Measurements from ENCODE around the gene PPL. TPM values are rescaled to one million over a fixed set of nuclear protein-coding genes. Genes with fewer than 3 reads are reported as not detected.

PPL gene
- total and polyA plus RNA-seq, 2 experiments from 2014 or later: 32.8 to 44.5 TPM

- H3K9me2 ChIP-seq (replicated peaks; ENCODE audit: insufficient read depth): no peaks in the 10 kb centered on the region
- no peak for DNase-seq (ENCODE audit: low spot score)
- H3K36me3 ChIP-seq (replicated peaks; ENCODE audit: insufficient read depth, low read depth): no peaks in the 10 kb centered on the region
- H3K9me3 ChIP-seq (ENCODE audit: low read depth): no peaks in the 10 kb centered on the region
- no peak overlapping the region for H3K27ac ChIP-seq
- H2AFZ ChIP-seq: no peak overlapping the region
- TF ChIP-seq CTCF (IDR thresholded peaks at IDR 0.05; ENCODE audit: poor library complexity) (no peak), EZH2 (IDR thresholded peaks at IDR 0.05; ENCODE audit: borderline replicate concordance) (no peak), EZH2phosphoT487 (IDR thresholded peaks at IDR 0.05; ENCODE audit: low read depth, severe bottlenecking, unreplicated experiment) (no peak)
- H3K4me3 ChIP-seq: no peak overlapping the region
- H3K4me1 ChIP-seq (ENCODE audit: insufficient read depth): no peaks in the 10 kb centered on the region
- no peaks in the 10 kb centered on the region for H3K27me3 ChIP-seq
- H4K20me1 ChIP-seq (ENCODE audit: insufficient read depth, poor library complexity, severe bottlenecking): no peaks in the 10 kb centered on the region
- H3K4me2 ChIP-seq: no peak overlapping the region
- WGBS (ENCODE audit: low lambda C conversion rate, missing lambda C conversion rate): 95% methylated on average over 5 of the region's 5 CpGs
- H3K79me2 ChIP-seq: peaks cover 51% of the 10 kb centered on the region
Measured at GRCh38 chr16:4839942-4840341, 97.0 kb downstream of the PPL start.

GRCh38 chr16:4837733-4838501, 99.0 kb downstream of the PPL start:
- no peak overlapping the region for H2AFZ ChIP-seq
- 90% methylated on average over 13 of the region's 13 CpGs for WGBS (ENCODE audit: low lambda C conversion rate, missing lambda C conversion rate)
- H3K79me2 ChIP-seq: peaks cover 35% of the 10 kb centered on the region
- H3K9me2 ChIP-seq (replicated peaks; ENCODE audit: insufficient read depth): no peaks in the 10 kb centered on the region
- H3K27ac ChIP-seq: no peak overlapping the region
- H3K4me2 ChIP-seq: no peak overlapping the region
- DNase-seq (ENCODE audit: low spot score): no peak
- no peaks in the 10 kb centered on the region for H3K4me1 ChIP-seq (ENCODE audit: insufficient read depth)
- no peak overlapping the region for H3K4me3 ChIP-seq
- H4K20me1 ChIP-seq (ENCODE audit: insufficient read depth, poor library complexity, severe bottlenecking): peaks cover 3% of the 10 kb centered on the region
- H3K9me3 ChIP-seq (ENCODE audit: low read depth): no peaks in the 10 kb centered on the region
- no peaks in the 10 kb centered on the region for H3K27me3 ChIP-seq
- TF ChIP-seq EZH2 (IDR thresholded peaks at IDR 0.05; ENCODE audit: borderline replicate concordance): no peak
- no peak for TF ChIP-seq EZH2phosphoT487 (IDR thresholded peaks at IDR 0.05; ENCODE audit: low read depth, severe bottlenecking, unreplicated experiment)
- no peak for TF ChIP-seq CTCF (IDR thresholded peaks at IDR 0.05; ENCODE audit: poor library complexity)
- H3K36me3 ChIP-seq (replicated peaks; ENCODE audit: insufficient read depth, low read depth): no peaks in the 10 kb centered on the region

GRCh38 chr16:4836727-4837126, 100.2 kb downstream of the PPL start:
- no peak overlapping the region for H3K4me3 ChIP-seq
- no peaks in the 10 kb centered on the region for H3K9me3 ChIP-seq (ENCODE audit: low read depth)
- H3K4me1 ChIP-seq (ENCODE audit: insufficient read depth): no peaks in the 10 kb centered on the region
- peaks cover 7% of the 10 kb centered on the region for H4K20me1 ChIP-seq (ENCODE audit: insufficient read depth, poor library complexity, severe bottlenecking)
- no peak overlapping the region for H3K4me2 ChIP-seq
- no peak for TF ChIP-seq CTCF (IDR thresholded peaks at IDR 0.05; ENCODE audit: poor library complexity)
- TF ChIP-seq EZH2phosphoT487 (IDR thresholded peaks at IDR 0.05; ENCODE audit: low read depth, severe bottlenecking, unreplicated experiment): no peak
- TF ChIP-seq EZH2 (IDR thresholded peaks at IDR 0.05; ENCODE audit: borderline replicate concordance): no peak
- peaks cover 26% of the 10 kb centered on the region for H3K79me2 ChIP-seq
- 90% methylated on average over 2 of the region's 2 CpGs for WGBS (ENCODE audit: low lambda C conversion rate, missing lambda C conversion rate)
- no peaks in the 10 kb centered on the region for H3K9me2 ChIP-seq (replicated peaks; ENCODE audit: insufficient read depth)
- DNase-seq (ENCODE audit: low spot score): no peak
- H3K27me3 ChIP-seq: no peaks in the 10 kb centered on the region
- H2AFZ ChIP-seq: no peak overlapping the region
- no peak overlapping the region for H3K27ac ChIP-seq
- no peaks in the 10 kb centered on the region for H3K36me3 ChIP-seq (replicated peaks; ENCODE audit: insufficient read depth, low read depth)

All from hepatocyte (in vitro differentiated cells).